Measurements from ENCODE around the gene TMEM82. TPM values are rescaled to one million over a fixed set of nuclear protein-coding genes. Genes with fewer than 3 reads are reported as not detected.

The TMEM82 gene
- total RNA-seq, 4 donors from 2014 or later, result 1.8 to 30.3 (median 19.2) TPM

DNA sequence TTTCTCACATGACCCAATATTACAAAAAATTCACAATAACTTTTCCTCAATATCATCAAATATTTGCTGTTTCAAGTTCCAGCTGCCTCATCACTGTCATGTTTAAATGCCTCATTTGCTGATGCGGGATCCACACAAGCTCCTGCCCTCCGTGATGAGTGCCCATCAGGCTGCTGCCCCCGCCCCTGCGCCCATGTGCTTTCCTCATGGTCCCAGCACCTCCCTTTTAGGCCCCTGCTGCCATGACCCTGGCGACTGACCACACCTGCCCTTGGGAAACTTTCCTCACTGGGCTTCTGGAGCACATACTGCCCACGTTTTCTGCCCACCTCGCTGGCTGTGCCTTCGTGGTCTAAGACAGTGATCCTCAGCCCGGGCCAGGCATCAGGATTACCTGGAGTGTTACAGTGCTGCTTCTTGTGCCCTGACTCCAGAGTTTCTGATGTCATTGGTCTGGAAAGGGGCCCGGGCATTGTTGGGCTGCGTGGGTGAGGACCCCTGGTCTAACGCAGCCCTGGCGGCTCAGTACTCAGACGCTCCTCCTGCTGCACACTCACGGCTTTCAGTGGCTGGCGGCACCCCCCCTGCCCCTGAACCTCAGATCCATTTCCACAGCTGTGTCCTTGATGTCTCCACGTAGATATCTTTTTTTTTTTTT lies 37.6 kb upstream of the TMEM82 start:
- in situ Hi-C loops (cut with MboI; ENCODE audit: low pct_ligation_motif_present in 1 of 4, low pct_unique_long_range_greater_than_20kb in 1 of 4, low sequenced_read_pairs in 3 of 4) (no loop called here), intact Hi-C loops (cut with DNase I; ENCODE audit: low total_unique reads) (no loop called here)
- H3K4me3 ChIP-seq, result no peak overlapping the region
- H3K27ac ChIP-seq, result peak overlapping the region; percentile 80 to 85 (median 84)
- no peaks in the 10 kb centered on the region for H3K9me3 ChIP-seq
- 79 to 94% methylated on average over 8 to 15 of the region's 17 CpGs for WGBS, 2 donors (ENCODE audit: low coverage in 1 of 2)
- no peaks in the 10 kb centered on the region for H3K36me3 ChIP-seq
- TF ChIP-seq EP300 (IDR thresholded peaks at IDR 0.05; ENCODE audit: low read depth), result no peak
- H3K27me3 ChIP-seq, result no peaks in the 10 kb centered on the region
- peaks cover 11 to 48% (median 24%) of the 10 kb centered on the region in 4 donors for H3K4me1 ChIP-seq
- DNase-seq, result no peak

DNA sequence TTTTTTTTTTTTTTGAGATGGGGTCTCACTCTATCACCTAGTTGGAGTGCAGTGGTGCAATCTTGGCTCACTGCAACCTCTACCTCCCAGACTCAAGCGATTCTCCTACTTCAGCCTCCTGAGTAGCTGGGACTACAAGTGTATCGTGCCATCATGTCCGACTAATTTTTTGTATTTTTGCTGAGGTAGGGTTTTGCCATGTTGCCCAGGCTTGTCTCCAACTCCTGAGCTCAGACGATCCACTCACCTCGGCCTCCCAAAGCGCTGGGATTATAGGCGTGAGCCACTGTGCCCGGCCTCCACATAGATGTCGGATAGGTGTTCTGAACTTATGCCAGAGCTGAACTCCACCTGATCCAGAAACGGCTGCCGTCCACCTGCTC lies 37.1 kb upstream of the TMEM82 start:
- no peaks in the 10 kb centered on the region for H3K27me3 ChIP-seq
- H3K9me3 ChIP-seq, result no peaks in the 10 kb centered on the region
- peaks cover 6 to 45% (median 22%) of the 10 kb centered on the region in 4 donors for H3K4me1 ChIP-seq
- H3K27ac ChIP-seq, result peak overlapping the region in 3 of 4 donors; percentile 84 to 85 (median 84)
- TF ChIP-seq, protein P1, sequence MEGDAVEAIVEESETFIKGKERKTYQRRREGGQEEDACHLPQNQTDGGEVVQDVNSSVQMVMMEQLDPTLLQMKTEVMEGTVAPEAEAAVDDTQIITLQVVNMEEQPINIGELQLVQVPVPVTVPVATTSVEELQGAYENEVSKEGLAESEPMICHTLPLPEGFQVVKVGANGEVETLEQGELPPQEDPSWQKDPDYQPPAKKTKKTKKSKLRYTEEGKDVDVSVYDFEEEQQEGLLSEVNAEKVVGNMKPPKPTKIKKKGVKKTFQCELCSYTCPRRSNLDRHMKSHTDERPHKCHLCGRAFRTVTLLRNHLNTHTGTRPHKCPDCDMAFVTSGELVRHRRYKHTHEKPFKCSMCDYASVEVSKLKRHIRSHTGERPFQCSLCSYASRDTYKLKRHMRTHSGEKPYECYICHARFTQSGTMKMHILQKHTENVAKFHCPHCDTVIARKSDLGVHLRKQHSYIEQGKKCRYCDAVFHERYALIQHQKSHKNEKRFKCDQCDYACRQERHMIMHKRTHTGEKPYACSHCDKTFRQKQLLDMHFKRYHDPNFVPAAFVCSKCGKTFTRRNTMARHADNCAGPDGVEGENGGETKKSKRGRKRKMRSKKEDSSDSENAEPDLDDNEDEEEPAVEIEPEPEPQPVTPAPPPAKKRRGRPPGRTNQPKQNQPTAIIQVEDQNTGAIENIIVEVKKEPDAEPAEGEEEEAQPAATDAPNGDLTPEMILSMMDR (IDR thresholded peaks at IDR 0.05), result no peak
- TF ChIP-seq POLR2AphosphoS5 (IDR thresholded peaks at IDR 0.05), result no peak
- TF ChIP-seq POLR2A (IDR thresholded peaks at IDR 0.05), result no peak
- TF ChIP-seq EP300 (IDR thresholded peaks at IDR 0.05; ENCODE audit: low read depth), result no peak
- DNase-seq, result no peak
- 97% methylated on average over 8 to 11 of the region's 11 CpGs for WGBS, 2 donors (ENCODE audit: low coverage in 1 of 2)
- in situ Hi-C loops (cut with MboI; ENCODE audit: low pct_ligation_motif_present in 1 of 4, low pct_unique_long_range_greater_than_20kb in 1 of 4, low sequenced_read_pairs in 3 of 4), result no loop called here
- no peaks in the 10 kb centered on the region for H3K36me3 ChIP-seq
- intact Hi-C loops (cut with DNase I; ENCODE audit: low total_unique reads), result no loop called here
- no peak overlapping the region for H3K4me3 ChIP-seq

DNA sequence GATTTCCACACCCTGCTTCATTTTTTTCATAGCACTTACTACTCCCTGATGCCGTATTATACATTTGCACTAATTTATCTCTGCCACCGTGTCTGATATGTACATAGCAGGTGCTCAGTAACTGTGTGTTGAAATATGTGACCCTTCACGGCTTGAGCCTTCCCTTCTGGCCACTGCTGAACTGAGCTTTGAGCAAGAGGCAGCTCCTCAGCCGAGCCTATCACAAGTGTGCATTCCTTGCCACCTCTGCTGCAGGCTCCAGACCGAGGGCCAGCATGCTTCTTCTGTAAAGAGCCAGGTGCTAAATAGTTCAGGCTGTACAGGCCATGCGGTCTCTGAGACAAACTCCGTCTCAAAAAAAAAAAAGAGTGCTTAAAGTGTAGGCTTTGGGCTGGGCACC lies 35.5 kb upstream of the TMEM82 start:
- H3K4me1 ChIP-seq, result peaks cover 6 to 39% (median 20%) of the 10 kb centered on the region in 4 donors
- no peaks in the 10 kb centered on the region for H3K36me3 ChIP-seq
- WGBS, 2 donors (ENCODE audit: low coverage in 1 of 2), result 86 to 89% methylated on average over 6 to 7 of the region's 7 CpGs
- TF ChIP-seq, protein P1 (IDR thresholded peaks at IDR 0.05), result no peak
- TF ChIP-seq EP300 (IDR thresholded peaks at IDR 0.05; ENCODE audit: low read depth) (no peak), POLR2A (IDR thresholded peaks at IDR 0.05) (no peak), POLR2AphosphoS5 (IDR thresholded peaks at IDR 0.05) (no peak)
- in situ Hi-C loops (cut with MboI; ENCODE audit: low pct_ligation_motif_present in 1 of 4, low pct_unique_long_range_greater_than_20kb in 1 of 4, low sequenced_read_pairs in 3 of 4), result no loop called here
- H3K9me3 ChIP-seq, result no peaks in the 10 kb centered on the region
- H3K4me3 ChIP-seq, result no peak overlapping the region
- intact Hi-C loops (cut with DNase I; ENCODE audit: low total_unique reads), result no loop called here
- no peak for DNase-seq
- no peak overlapping the region for H3K27ac ChIP-seq
- H3K27me3 ChIP-seq, result no peaks in the 10 kb centered on the region

DNA sequence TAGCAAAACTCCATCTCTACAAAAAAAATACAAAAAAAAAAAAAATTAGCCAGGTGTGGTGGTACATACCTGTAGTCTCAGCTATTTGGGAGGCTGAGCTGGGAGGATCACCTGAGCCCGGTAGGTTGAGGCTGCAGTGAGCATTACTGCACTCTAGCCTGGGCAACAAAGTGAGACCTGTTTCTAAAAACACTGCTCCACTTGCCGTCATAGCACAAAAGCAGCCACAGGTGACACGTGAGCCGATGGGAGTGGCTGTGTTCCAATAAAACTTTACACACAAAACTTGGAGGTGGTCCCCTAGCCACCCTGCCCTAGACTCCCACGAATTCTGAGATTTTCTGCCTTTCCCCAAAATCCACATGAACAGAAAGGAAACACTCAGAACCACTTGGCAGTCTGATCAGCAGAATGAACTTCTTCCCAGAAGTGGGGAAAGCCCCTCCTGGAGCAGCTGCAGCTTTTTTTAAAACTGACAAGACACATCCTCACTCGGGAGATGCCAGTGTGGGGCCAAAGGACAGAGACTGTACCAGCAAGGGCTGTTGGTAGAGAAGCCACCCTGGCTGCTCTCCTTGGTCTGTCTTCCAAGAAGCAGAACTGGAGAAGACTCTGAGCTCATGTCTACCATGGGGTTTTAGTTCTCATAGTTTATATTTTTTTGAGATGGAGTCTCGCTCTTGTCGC lies 34.9 kb upstream of the TMEM82 start:
- no peaks in the 10 kb centered on the region for H3K36me3 ChIP-seq
- no peak overlapping the region for H3K27ac ChIP-seq
- DNase-seq, result no peak
- H3K4me1 ChIP-seq, result peaks cover 6 to 37% (median 20%) of the 10 kb centered on the region in 4 donors
- intact Hi-C loops (cut with DNase I; ENCODE audit: low total_unique reads) (no loop called here), in situ Hi-C loops (cut with MboI; ENCODE audit: low pct_ligation_motif_present in 1 of 4, low pct_unique_long_range_greater_than_20kb in 1 of 4, low sequenced_read_pairs in 3 of 4) (no loop called here)
- WGBS, 2 donors (ENCODE audit: low coverage in 1 of 2), result 48 to 66% methylated on average over 2 to 8 of the region's 8 CpGs
- no peaks in the 10 kb centered on the region for H3K27me3 ChIP-seq
- no peak overlapping the region for H3K4me3 ChIP-seq
- TF ChIP-seq, protein P1 (IDR thresholded peaks at IDR 0.05), result no peak
- no peak for TF ChIP-seq EP300 (IDR thresholded peaks at IDR 0.05; ENCODE audit: low read depth)
- TF ChIP-seq POLR2AphosphoS5 (IDR thresholded peaks at IDR 0.05), result no peak
- no peak for TF ChIP-seq POLR2A (IDR thresholded peaks at IDR 0.05)
- H3K9me3 ChIP-seq, result no peaks in the 10 kb centered on the region

All from transverse colon (tissue), 4 donors.